ENCODE data around the gene CRIM1. TPM values are rescaled to one million over a fixed set of nuclear protein-coding genes. Genes with fewer than 3 reads are reported as not detected.

Gene CRIM1
- total RNA-seq, 1 donor from 2014 or later, result 0.58 TPM

DNA sequence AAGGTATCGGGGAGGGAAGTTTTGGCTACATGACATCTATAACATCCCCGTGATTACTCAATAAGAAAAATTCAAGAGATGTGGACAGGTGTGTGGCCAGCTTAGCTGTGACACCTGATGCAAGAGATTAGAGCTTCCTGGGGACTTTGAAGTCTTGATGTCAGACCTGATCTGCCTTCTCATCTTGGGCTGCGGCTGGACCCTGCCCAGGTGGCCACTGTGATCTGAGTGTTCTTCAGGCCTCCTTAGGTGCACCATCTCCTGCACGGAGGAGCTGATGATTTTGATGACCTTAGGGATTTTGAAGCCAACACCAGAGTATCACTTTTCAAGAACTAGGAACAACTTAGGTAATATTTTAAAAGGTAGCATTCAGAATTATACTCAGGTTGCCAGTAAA lies 128.9 kb downstream of the CRIM1 start:
- H3K4me3 Mint-ChIP-seq, result no peak overlapping the region
- H3K36me3 Mint-ChIP-seq (ENCODE audit: low read depth), result no peaks in the 10 kb centered on the region
- no peak for ATAC-seq (ENCODE audit: low read depth)
- CTCF ChIA-PET, result no interaction called here
- H3K4me1 Mint-ChIP-seq, result no peaks in the 10 kb centered on the region
- TF ChIP-seq, protein P1, sequence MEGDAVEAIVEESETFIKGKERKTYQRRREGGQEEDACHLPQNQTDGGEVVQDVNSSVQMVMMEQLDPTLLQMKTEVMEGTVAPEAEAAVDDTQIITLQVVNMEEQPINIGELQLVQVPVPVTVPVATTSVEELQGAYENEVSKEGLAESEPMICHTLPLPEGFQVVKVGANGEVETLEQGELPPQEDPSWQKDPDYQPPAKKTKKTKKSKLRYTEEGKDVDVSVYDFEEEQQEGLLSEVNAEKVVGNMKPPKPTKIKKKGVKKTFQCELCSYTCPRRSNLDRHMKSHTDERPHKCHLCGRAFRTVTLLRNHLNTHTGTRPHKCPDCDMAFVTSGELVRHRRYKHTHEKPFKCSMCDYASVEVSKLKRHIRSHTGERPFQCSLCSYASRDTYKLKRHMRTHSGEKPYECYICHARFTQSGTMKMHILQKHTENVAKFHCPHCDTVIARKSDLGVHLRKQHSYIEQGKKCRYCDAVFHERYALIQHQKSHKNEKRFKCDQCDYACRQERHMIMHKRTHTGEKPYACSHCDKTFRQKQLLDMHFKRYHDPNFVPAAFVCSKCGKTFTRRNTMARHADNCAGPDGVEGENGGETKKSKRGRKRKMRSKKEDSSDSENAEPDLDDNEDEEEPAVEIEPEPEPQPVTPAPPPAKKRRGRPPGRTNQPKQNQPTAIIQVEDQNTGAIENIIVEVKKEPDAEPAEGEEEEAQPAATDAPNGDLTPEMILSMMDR (IDR thresholded peaks at IDR 0.05), result no peak
- no peaks in the 10 kb centered on the region for H3K27me3 Mint-ChIP-seq
- POLR2A ChIA-PET, result no interaction called here
- intact Hi-C loops (cut with micrococcal nuclease), result no loop called here
- H3K27ac Mint-ChIP-seq, result no peak overlapping the region
- DNase-seq, result no peak
- no peaks in the 10 kb centered on the region for H3K9me3 Mint-ChIP-seq

DNA sequence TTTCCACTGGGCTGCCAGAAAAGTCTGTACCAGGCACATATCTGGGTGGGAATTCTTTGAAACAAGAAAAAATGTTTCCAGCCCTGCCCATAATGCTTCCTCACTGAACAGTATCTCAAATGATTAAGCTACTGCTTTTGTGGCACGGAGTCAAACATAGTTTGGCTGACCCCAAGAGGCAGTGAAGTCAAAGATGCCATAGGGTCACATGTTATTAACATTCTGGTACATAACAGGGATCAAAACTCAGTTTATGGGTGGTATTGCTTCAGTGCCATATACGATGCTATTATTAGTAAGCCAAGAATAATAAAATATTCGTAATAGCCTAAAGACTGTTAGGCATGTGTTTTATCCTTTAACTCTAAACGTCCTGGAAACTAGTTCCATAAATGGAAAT lies 129.9 kb downstream of the CRIM1 start:
- intact Hi-C loops (cut with micrococcal nuclease), result no loop called here
- no peaks in the 10 kb centered on the region for H3K27me3 Mint-ChIP-seq
- H3K27ac Mint-ChIP-seq, result no peak overlapping the region
- ChIA-PET POLR2A (no interaction called here), CTCF (no interaction called here)
- TF ChIP-seq, protein P1 (IDR thresholded peaks at IDR 0.05), result no peak
- DNase-seq (no peak), ATAC-seq (ENCODE audit: low read depth) (no peak)
- H3K36me3 Mint-ChIP-seq (ENCODE audit: low read depth), result no peaks in the 10 kb centered on the region
- no peaks in the 10 kb centered on the region for H3K9me3 Mint-ChIP-seq
- H3K4me1 Mint-ChIP-seq, result no peaks in the 10 kb centered on the region
- no peak overlapping the region for H3K4me3 Mint-ChIP-seq

DNA sequence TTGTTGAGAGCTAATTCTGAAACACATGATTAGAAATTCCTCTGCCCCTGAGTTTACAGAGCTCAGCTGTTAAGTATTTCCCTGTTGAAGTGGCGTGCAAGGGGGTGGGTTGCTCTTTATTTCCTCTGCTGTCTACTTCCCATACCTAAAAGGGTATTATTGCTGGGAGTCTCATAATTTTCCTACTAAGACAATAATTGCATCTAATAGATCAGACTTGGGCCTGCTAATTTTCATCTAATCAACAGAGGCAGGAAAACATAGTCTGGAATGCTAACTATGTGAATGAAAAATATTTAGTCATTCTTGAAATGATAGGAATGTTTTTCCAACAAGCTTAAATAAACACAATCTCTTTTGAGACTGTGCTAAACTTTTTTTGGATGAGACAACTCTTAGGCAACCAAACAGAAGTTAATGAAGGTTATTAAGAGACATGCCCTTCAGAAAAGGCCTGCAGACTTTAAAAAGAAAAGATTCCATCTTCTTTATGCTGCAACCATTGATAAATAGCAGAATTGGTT lies 131.0 kb downstream of the CRIM1 start:
- H3K36me3 Mint-ChIP-seq (ENCODE audit: low read depth), result no peaks in the 10 kb centered on the region
- no peaks in the 10 kb centered on the region for H3K27me3 Mint-ChIP-seq
- intact Hi-C loops (cut with micrococcal nuclease), result no loop called here
- DNase-seq, result no peak
- H3K9me3 Mint-ChIP-seq, result no peaks in the 10 kb centered on the region
- TF ChIP-seq, protein P1 (IDR thresholded peaks at IDR 0.05), result no peak
- POLR2A ChIA-PET, result no interaction called here
- no peaks in the 10 kb centered on the region for H3K4me1 Mint-ChIP-seq
- no peak for ATAC-seq (ENCODE audit: low read depth)
- no peak overlapping the region for H3K27ac Mint-ChIP-seq
- CTCF ChIA-PET, result no interaction called here
- no peak overlapping the region for H3K4me3 Mint-ChIP-seq

DNA sequence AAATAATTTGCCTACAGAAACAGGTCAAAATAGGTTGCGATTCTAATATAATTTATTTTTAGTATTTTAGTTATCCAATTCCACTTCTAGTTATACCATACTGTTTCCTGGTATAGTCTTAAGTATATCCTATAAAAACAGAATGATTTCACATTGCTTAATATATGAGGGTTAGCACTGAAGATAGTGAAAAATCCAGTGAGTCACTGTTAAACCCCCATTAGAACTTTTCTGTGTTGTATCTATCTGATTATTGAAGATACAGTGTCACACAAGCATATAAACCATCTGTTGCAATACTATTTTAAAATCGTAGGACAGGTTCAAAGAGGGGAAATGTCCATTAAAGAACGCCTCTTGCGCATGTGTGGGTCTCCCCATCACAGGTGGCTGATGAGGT lies 132.4 kb downstream of the CRIM1 start:
- Mint-ChIP-seq H3K27ac (no peak overlapping the region), H3K4me1 (no peaks in the 10 kb centered on the region), H3K36me3 (ENCODE audit: low read depth) (no peaks in the 10 kb centered on the region), H3K9me3 (no peaks in the 10 kb centered on the region), H3K4me3 (no peak overlapping the region), H3K27me3 (no peaks in the 10 kb centered on the region)
- TF ChIP-seq, protein P1 (IDR thresholded peaks at IDR 0.05), result no peak
- intact Hi-C loops (cut with micrococcal nuclease), result no loop called here
- DNase-seq (no peak), ATAC-seq (ENCODE audit: low read depth) (no peak)
- ChIA-PET POLR2A (no interaction called here), CTCF (no interaction called here)

DNA sequence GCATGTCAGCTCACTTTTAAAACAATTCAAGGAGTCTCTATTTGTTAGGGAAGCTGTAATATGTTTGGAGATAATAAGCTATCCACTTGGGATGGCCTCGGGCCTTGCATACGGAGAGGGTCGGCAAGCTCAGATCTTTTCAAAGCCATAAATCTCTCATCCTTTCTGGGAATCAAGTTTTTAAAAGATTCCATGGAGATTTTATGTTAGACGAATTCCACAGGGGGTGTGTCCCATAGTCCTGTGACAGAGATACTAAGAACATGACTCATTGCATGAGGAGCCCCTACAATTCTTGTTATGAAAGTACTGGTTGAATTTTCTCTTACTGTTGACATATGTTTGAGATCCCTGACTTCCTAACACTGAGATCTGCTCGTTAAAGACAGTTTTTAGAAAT lies 133.7 kb downstream of the CRIM1 start:
- Mint-ChIP-seq H3K9me3 (no peaks in the 10 kb centered on the region), H3K4me3 (no peak overlapping the region), H3K4me1 (no peaks in the 10 kb centered on the region), H3K36me3 (ENCODE audit: low read depth) (no peaks in the 10 kb centered on the region), H3K27me3 (no peaks in the 10 kb centered on the region), H3K27ac (no peak overlapping the region)
- ChIA-PET POLR2A (no interaction called here), CTCF (no interaction called here)
- ATAC-seq (ENCODE audit: low read depth), result no peak
- no peak for DNase-seq
- TF ChIP-seq, protein P1 (IDR thresholded peaks at IDR 0.05), result no peak
- intact Hi-C loops (cut with micrococcal nuclease), result no loop called here
